RWPE2 (cell line): ENCODE results near the gene HSD3B2.

Experiments
- ATAC-seq: fragments of 200-7000 bp; cut with Tn5 transposase; 3 replicates; pipeline ENCODE4 v1.9.1; 2021; ENCODE audit warnings: low read depth
- DNase-seq: peaks from one replicate; pipeline ENCODE4 v3.0.0-alpha.2; 2020; ENCODE audit warnings: low spot score
- H3K27ac ChIP-seq: fragments of 450-650 bp; 2 replicates; pipeline ENCODE4 v1.5.1; 2017; ENCODE audit warnings: mild to moderate bottlenecking; ENCODE audit not compliant: poor library complexity, severe bottlenecking
- H3K27me3 ChIP-seq: fragments of 250-450 bp; sonication (Bioruptor Pico); 2 replicates; pipeline ENCODE4 v1.5.1; 2021; ENCODE audit warnings: mild to moderate bottlenecking, moderate library complexity; ENCODE audit not compliant: insufficient read depth, poor library complexity, severe bottlenecking
- H3K36me3 ChIP-seq: fragments of 250-450 bp; sonication (Bioruptor Pico); 2 replicates; pipeline ENCODE4 v1.5.1; 2020; ENCODE audit warnings: low read depth, mild to moderate bottlenecking, moderate library complexity
- H3K4me1 ChIP-seq: fragments of 250-450 bp; sonication (Bioruptor Pico); 2 replicates; pipeline ENCODE4 v1.5.1; 2021; ENCODE audit warnings: mild to moderate bottlenecking, moderate library complexity; ENCODE audit not compliant: insufficient read depth, poor library complexity, severe bottlenecking
- H3K4me3 ChIP-seq: fragments of 250-450 bp; sonication (Bioruptor Pico); 2 replicates; pipeline ENCODE4 v1.5.1; 2021; ENCODE audit warnings: mild to moderate bottlenecking, moderate library complexity; ENCODE audit not compliant: severe bottlenecking
- H3K9me3 ChIP-seq: fragments of 250-450 bp; sonication (Bioruptor Pico); 2 replicates; pipeline ENCODE4 v1.5.1; 2021; ENCODE audit warnings: mild to moderate bottlenecking, moderate library complexity; ENCODE audit not compliant: severe bottlenecking
- CTCF ChIP-seq: fragments of 450-650 bp; IDR thresholded peaks from one replicate; pipeline ENCODE4 v1.5.1; 2017; ENCODE audit warnings: mild to moderate bottlenecking, moderate library complexity; ENCODE audit not compliant: poor library complexity, severe bottlenecking

HSD3B2 gene

GRCh38 chr1:119447344-119448126 lies 32.6 kb downstream of the HSD3B2 start:
- Histone ChIP-seq H3K4me1 (no peaks in the 10 kb centered on the region), H3K27ac (no peak overlapping the region), H3K9me3 (no peaks in the 10 kb centered on the region), H3K27me3 (no peaks in the 10 kb centered on the region), H3K36me3 (no peaks in the 10 kb centered on the region), H3K4me3 (no peak overlapping the region)
- no peak for ATAC-seq
- TF ChIP-seq CTCF, result no peak
- no peak for DNase-seq

GRCh38 chr1:119448127-119448511 lies 33.2 kb downstream of the HSD3B2 start:
- Histone ChIP-seq H3K36me3 (no peaks in the 10 kb centered on the region), H3K4me3 (no peak overlapping the region), H3K9me3 (no peaks in the 10 kb centered on the region), H3K27me3 (no peaks in the 10 kb centered on the region), H3K27ac (no peak overlapping the region), H3K4me1 (peaks cover 3% of the 10 kb centered on the region)
- DNase-seq, result no peak
- ATAC-seq, result no peak
- TF ChIP-seq CTCF, result peak; percentile 30

GRCh38 chr1:119449971-119450370 lies 35.0 kb downstream of the HSD3B2 start:
- Histone ChIP-seq H3K27me3 (no peaks in the 10 kb centered on the region), H3K27ac (no peak overlapping the region), H3K36me3 (no peaks in the 10 kb centered on the region), H3K4me1 (peaks cover 6% of the 10 kb centered on the region), H3K9me3 (no peaks in the 10 kb centered on the region), H3K4me3 (no peak overlapping the region)
- ATAC-seq (no peak), DNase-seq (no peak)
- TF ChIP-seq CTCF, result no peak

GRCh38 chr1:119451158-119451557 lies 36.2 kb downstream of the HSD3B2 start:
- Histone ChIP-seq H3K27ac (no peak overlapping the region), H3K36me3 (no peaks in the 10 kb centered on the region), H3K27me3 (no peaks in the 10 kb centered on the region), H3K4me3 (no peak overlapping the region), H3K9me3 (no peaks in the 10 kb centered on the region), H3K4me1 (peaks cover 6% of the 10 kb centered on the region)
- ATAC-seq (no peak), DNase-seq (no peak)
- no peak for TF ChIP-seq CTCF

DNA sequence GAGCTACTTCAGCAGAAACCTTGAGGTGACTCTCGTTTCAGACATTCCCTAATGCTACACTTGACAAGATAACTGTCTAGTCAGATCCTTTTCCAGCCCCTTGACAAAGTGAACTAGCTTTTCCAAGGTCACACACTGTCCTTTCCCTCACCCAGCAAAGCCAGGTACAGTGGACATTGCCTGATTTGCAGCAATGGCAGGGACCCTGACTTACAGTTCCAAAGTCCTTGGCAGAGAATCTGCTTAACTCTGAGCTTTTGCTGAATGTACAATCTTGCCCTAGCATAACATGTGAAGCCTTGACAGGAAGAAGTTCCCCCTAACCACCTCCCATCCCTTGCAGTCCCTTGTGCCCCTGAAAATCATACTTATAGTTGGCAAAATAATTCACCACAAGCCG lies 37.1 kb downstream of the HSD3B2 start:
- TF ChIP-seq CTCF, result no peak
- Histone ChIP-seq H3K4me1 (peaks cover 6% of the 10 kb centered on the region), H3K36me3 (no peaks in the 10 kb centered on the region), H3K27me3 (no peaks in the 10 kb centered on the region), H3K4me3 (no peak overlapping the region), H3K9me3 (no peaks in the 10 kb centered on the region), H3K27ac (no peak overlapping the region)
- DNase-seq (no peak), ATAC-seq (no peak)
